Right renal cortex interstitium (tissue), 3 donors: ENCODE results near the gene CNDP2. TPM values are rescaled to one million over a fixed set of nuclear protein-coding genes. Genes with fewer than 3 reads are reported as not detected.

Source experiments
- DNase-seq, 3 donors: peaks; one replicate each; pipeline ENCODE4 v3.0.0-alpha.2; 2013; ENCODE audit warnings: low read depth in 3 of 3, low spot score in 2 of 3
- polyA plus RNA-seq, 3 donors: library from polyadenylated mRNA; unstranded; fragments of 120-200 nt; gene quantifications; one replicate each; pipeline ENCODE4 v1.2.1, GENCODE V29; 2013; ENCODE audit not compliant: insufficient read length in 3 of 3

Gene CNDP2
- polyA plus RNA-seq, 3 donors = 257 to 308 (median 263) TPM

DNA sequence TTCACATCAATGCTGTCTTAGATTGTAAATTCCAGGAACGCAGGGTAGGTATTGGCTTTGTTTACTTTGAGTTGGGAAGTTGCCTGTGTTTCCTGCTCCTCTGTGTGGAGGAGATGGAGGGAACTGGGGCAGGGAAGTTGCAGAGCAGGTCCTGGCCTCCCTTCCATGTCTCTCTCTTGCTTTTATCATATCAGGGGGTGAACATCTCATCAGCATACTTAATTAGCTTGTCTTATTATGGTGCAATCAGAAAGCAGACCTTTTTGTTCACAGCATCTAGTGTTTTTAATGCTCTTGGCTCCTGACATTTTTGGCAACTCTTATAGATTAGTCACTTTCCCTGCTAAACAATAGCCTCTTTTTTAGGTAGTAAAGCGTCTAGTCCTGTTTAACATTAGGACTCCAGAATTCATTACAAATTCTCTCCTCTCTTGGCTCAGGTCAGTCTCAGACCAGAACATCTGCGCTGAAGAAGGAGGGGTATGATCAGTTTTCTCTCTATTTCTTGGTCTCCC lies 27.6 kb upstream of the CNDP2 start:
- DNase-seq = no peak

DNA sequence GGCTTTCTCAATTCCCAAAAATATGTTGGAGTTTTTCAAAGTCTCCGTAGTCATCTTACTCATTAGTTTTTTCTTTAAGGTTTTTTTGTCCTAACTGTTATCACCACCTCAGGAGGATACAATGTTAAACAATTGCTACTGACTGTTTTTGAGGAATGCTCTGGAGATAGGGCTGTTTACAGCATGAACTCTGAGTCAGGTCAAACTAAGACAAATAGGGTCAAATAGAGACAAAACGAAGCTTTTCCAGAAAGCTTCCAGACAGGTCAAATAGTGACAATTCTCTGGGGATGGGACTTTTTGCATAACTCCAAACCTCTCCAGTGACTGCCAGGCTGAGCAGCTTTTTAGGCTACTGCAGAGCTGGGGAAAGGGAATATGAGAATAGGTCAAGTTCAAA lies 23.9 kb upstream of the CNDP2 start:
- DNase-seq = no peak

DNA sequence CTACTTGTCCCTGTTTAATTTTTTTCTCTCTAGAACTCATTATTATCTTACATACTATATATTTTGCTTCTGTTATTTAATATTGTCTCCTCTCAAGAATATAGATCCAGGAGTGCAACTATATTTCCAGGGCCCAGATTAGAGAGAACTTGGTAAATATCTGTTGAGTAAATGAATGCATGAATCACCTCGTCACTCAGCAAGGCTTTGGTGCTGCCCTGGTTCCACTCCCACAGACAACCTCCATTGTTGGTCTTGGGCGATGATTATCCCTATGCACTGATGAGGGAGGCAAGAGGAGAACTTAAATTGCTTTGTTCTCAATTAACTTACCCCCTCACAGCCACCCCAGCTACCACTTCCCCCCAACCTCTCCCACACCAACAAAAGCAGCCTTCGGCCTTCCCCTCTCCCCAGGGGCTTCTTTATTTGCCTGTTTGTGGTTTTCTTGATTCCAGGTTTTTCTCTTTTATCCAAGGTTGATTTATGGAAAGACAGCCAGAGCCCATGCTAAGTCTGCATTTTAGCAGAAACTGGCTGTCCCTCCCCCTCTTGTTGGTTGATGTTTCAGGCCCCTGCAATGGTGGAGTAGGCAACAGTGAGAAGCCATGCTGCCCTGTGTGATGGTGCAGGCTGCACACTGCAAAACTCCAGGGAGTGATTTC lies 22.1 kb upstream of the CNDP2 start:
- no peak for DNase-seq

DNA sequence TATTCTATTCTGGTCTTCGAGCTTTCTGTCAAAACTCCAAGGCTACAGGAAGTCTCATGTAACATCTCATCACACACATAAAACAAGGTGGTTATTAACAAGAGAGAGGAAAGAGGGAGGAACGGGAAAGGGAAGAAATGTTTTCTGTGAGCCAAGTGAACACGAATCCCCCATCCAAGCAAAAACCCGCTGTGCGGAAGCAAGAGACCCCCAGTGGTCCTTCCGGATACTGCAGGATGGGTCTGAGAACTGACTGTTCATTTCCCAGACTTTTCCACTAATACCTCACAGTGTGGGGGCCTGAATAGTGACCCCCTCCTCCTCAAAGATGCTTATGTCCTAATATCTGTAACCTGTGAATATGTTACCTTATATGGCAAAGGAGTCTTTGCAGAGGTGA lies 20.0 kb upstream of the CNDP2 start:
- no peak for DNase-seq

- DNase-seq = no peak
These were observed 18.4 kb upstream of the CNDP2 start for GRCh38 chr18:74477771-74478170.

DNA sequence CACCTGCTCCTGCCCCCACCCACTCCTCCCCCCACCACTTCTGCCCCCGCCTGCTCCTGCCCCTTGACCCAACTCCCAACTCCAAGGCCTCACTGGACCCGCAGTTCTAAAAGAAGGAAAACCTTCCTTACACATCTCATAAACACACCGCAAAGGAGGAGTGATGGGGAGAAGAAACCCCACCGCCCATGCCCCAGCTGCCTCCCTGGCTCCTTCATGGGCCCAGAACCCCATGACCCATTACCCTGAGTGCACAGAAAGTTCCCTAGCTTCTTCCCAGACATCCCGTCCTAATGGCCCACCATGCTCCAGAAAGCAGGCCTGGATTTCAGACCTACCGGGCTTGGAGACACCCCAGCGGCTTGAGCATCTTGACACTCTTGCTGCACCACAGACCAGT lies 17.8 kb upstream of the CNDP2 start:
- DNase-seq = no peak

- DNase-seq = no peak
These were observed 17.3 kb upstream of the CNDP2 start for GRCh38 chr18:74478880-74479279.

GRCh38 chr18:74479486-74480148 lies 16.5 kb upstream of the CNDP2 start:
- no peak for DNase-seq

- DNase-seq = no peak
These were observed 16.0 kb upstream of the CNDP2 start for GRCh38 chr18:74480149-74480651.

- no peak for DNase-seq
These were observed 13.5 kb upstream of the CNDP2 start for GRCh38 chr18:74482697-74483096.

DNA sequence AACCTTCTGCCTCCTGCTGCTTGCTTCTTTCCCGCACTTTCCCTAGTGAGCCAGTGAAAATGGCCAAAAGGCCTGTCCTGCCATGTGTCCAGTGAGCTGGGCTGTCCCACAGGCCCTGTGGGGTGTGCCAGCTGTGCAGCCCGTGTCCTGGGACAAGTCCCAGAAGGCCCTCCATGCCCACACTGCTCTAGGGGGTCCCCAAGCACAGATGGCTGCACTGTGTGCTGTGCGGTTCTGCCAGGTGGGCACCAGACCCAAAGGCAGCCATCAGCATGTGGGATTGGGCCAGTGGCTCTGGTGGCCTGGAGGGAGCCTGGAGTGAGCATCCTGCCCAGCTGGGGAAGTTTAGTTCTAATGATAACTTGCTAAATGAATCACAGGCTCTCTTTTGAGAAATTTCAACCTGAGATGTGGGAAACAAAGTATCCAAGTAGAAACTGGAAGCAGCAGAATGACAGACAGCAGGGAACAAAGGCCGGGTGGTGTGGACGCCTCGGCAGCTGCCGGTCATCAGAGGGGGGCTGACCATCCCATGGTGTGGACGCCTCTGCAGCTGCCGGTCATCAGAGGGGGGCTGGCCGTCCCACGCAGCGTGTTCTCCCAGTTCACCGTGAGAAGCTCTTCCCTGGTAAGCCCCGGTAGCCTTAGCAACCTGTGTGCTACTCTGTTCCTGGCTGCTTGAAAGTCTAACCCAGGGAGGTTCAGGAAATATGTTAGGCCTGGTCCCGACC lies 9.9 kb upstream of the CNDP2 start:
- DNase-seq = no peak

DNA sequence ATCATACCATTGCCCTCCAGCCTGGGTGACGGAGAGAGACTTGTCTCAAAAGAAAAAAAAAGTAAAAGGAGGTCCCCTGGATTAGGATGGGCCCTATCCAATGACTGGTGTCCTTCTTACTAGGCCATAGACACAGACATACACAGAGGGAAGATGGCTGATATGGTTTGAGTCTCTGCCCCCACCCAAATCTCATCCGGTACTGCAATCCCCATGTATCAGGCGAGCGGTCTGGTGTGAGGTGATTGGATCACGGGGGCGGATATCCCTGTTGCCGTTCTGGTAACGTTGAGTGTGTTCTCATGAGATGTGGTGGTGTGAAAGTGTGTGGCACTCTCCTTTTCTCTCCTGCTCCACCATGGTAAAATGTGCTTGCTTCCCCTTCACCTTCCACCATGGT lies 7.8 kb upstream of the CNDP2 start:
- DNase-seq = no peak

DNA sequence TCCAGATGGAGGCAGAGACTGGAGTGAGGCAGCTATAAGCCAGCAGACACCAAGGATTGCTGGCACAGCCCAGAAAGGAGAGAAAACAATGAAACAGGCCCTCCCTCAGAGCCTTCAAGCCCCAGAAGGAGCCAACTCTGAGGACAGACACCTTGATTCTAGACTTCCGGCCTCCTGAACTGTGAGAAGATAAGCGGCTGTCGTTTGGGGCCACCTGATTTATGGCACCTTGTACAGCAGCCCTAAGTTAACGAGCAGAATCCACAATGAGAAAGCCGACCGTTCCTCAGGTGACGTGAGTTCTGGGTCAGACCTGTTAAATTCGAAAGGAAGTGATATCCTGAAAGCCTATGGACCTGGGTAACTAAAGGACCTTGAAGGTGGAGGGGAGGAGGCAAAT lies 7.3 kb upstream of the CNDP2 start:
- no peak for DNase-seq

DNA sequence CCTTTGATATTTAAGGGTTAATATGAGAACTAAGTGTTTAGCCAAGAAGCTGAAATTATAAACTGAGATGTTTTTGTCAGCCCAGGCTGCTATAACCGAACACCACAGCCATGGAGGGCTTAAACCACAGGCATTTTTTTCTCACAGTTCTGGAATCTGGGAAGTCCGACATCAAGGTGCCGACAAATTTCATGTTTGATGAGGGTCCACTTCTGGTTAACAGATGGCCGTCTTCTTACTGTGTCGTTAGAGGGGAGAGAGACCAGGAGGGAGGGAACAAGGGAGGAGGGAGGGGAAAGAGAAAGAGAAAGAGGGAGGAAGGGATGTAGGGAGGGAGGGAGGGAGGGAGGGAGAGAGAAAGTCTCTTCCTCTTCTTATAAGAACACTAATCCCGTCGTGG lies 6.5 kb upstream of the CNDP2 start:
- no peak for DNase-seq

GRCh38 chr18:74492259-74492658 lies 3.9 kb upstream of the CNDP2 start:
- no peak for DNase-seq

DNA sequence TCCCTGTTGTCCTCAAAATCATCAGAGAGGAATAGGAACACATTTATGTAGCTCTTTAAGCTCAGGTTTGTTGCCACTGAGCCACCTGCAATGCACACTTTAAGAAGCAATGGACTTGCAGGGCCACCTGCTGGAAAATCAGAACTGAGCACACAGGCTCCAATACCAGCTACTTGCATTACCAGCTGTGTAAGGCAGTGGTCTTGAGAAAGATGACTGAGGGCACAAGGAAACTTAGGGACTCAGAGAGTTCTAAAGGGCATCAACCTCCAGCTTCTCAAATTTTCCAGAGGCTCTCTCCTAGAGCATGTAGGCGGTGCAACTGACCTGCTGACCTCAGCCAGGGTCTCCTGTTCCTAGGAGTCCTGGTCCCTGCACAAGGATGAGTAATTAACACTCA lies 2.5 kb upstream of the CNDP2 start:
- no peak for DNase-seq

- no peak for DNase-seq
These were observed 1.6 kb upstream of the CNDP2 start for GRCh38 chr18:74494514-74494913.

DNA sequence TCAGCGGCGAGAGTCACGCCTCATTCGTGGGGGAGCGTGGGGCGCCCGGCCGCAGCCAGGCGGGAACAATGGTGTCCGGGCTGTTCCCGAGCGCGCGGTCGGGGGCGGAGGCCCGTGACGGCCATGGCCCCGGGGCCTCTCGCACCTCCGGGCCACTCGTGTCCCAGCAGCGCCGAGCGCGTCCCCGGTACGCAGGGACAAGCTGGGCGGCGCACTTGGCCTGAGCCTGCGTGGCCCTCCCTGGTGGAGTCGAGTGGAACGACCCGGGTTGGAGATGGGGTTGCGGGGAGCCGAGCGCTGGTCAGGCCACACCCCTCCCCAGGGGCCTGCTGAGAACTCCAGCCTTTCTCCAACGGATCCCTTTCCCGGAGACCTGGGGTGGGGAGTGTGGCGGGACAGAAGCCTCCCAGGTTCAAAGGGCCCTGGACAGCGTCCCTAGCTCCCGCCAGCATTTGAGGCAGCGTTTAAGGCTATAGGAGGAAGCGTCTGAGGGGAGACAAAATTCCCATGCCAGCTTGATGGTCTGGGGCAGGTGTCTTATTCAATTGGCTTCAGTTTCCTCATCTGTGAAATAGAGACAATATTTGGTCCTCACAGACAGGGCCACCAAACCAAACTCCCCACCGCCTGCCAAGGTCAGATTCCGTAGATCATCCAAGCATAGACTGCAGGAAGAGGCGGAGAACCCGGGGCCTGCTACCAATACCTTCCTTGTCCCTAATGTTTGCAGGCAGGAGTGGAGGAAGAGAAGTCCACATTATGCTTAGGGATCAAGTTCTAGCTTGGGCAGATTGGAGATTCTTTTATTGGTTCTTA lies 553 bp downstream of the CNDP2 start:
- no peak for DNase-seq

DNA sequence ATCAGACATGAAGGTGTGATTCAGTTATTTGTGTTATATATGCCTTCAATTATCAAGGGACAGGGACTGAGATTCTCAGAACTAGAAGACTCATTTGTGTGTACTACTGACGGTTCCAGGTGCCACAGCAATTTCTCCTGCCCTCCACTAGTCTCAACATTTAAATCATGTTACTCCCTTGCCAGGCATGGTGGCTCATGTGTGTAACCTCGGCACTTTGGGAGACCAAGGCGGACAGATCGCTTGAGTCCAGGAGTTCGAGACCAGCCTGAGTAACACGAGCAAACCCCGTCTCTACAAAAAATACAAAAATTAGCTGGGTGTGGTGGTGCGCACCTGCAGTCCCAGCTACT lies 1.1 kb downstream of the CNDP2 start:
- DNase-seq = no peak

DNA sequence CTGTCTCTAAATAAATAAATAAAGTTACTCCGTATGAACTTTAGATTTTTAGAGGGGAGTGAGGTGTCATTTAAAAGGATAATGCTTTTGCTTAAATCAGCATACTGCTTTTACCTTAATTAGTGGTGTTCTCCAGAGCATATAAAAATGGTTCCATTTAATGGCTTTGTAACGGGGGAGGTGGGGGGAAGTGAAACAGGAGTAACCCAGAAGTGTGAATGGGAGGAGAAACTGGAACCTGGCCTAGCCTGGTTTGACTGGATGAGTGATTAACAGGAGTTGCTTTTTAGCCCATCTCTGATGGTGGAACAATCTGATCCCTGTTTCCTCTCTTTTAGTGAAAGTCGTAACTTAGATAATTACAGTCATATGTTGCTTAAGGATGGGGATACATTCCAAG lies 1.6 kb downstream of the CNDP2 start:
- no peak for DNase-seq
